Type B pancreatic cell (in vitro differentiated cells): Measurements from ENCODE around the gene RPP25L. TPM values are rescaled to one million over a fixed set of nuclear protein-coding genes. Genes with fewer than 3 reads are reported as not detected.
A peak's percentile ranks its signal among the peaks of the same experiment; 100 is the strongest.

Experiments
- DNase-seq: peaks from one replicate; pipeline ENCODE4 v3.0.0; 2021; ENCODE audit warnings: mixed read lengths; ENCODE audit not compliant: unreplicated experiment; ENCODE audit errors: extremely low spot score
- H3K27ac Mint-ChIP-seq: 2 replicates; pipeline ENCODE4 v1.8.0; 2021; ENCODE audit warnings: mild to moderate bottlenecking, mixed read lengths
- H3K27me3 Mint-ChIP-seq: 2 replicates; pipeline ENCODE4 v1.8.0; 2021; ENCODE audit warnings: mixed read lengths
- H3K36me3 Mint-ChIP-seq: 2 replicates; pipeline ENCODE4 v1.8.0; 2021; ENCODE audit warnings: mixed read lengths
- H3K4me1 Mint-ChIP-seq: one replicate; pipeline ENCODE4 v1.8.0; 2021; ENCODE audit warnings: mixed read lengths; ENCODE audit not compliant: unreplicated experiment
- H3K4me3 Mint-ChIP-seq: 2 replicates; pipeline ENCODE4 v1.8.0; 2021; ENCODE audit warnings: mild to moderate bottlenecking, mixed read lengths
- H3K9me3 Mint-ChIP-seq: 2 replicates; pipeline ENCODE4 v1.8.0; 2021; ENCODE audit warnings: mixed read lengths
- CTCF ChIP-seq: fragments of 200-600 bp; sonication (generic); conservative IDR thresholded peaks from 2 replicates; pipeline ENCODE4 v1.5.0; 2021; ENCODE audit warnings: antibody characterized with exemption, mild to moderate bottlenecking
- total RNA-seq: library from RNA; stranded (reverse); gene quantifications from 2 replicates; pipeline ENCODE4 v1.2.1, GENCODE V29; 2021; ENCODE audit warnings: low replicate concordance

Gene RPP25L
- total RNA-seq, 1 donor from 2014 or later = 31.8 TPM

- no peak for TF ChIP-seq CTCF
- no peaks in the 10 kb centered on the region for H3K9me3 Mint-ChIP-seq
- peaks cover 3% of the 10 kb centered on the region for H3K27me3 Mint-ChIP-seq
- H3K27ac Mint-ChIP-seq = no peak overlapping the region
- peaks cover 41% of the 10 kb centered on the region for H3K4me1 Mint-ChIP-seq
- no peaks in the 10 kb centered on the region for H3K36me3 Mint-ChIP-seq
- peak overlapping the region; percentile 9 for H3K4me3 Mint-ChIP-seq
- no peak for DNase-seq
Observed at GRCh38 chr9:34655394-34655793, 43.5 kb upstream of the RPP25L start.

DNA sequence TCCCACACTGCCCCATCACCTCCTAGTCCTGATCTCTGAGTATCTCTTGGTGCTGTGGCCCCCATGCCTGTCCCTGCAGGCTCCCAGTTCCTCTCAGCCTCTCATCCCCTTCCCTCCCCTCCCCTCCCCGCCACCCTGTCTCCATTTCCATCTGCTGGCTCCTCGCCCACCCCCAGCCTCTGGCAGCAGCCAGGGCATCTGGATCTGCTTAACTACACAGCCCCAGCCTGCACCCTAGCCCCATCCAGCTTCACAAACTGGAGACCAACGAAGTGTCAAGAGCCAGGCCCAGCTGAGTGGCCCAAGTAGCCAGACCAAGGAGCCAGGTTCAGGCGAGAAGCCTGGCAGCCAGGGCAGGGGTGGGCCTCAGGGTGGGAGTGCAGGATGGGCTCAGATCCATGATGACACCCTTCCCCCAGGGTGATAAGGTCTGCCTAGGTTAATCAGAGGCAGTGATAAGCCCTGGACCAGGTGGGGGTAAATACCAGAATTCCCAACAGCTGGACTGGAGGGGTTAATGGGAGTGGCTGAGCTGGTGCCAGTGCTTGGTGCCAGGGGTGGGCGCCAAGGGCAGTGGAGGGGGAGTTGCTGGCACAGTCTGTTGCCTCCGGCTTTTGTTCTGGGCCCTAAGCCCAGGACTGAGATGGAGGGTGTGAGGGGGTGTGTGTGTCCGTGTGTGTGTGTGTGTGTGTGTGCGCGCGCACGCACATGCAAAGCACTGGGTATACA lies 42.6 kb upstream of the RPP25L start:
- no peaks in the 10 kb centered on the region for H3K9me3 Mint-ChIP-seq
- H3K27ac Mint-ChIP-seq = peak overlapping the region; percentile 75
- H3K27me3 Mint-ChIP-seq = peaks cover 3% of the 10 kb centered on the region
- peak overlapping the region; percentile 75 for H3K4me3 Mint-ChIP-seq
- TF ChIP-seq CTCF = no peak
- peaks cover 41% of the 10 kb centered on the region for H3K4me1 Mint-ChIP-seq
- H3K36me3 Mint-ChIP-seq = peaks cover under 1% of the 10 kb centered on the region
- DNase-seq = no peak

DNA sequence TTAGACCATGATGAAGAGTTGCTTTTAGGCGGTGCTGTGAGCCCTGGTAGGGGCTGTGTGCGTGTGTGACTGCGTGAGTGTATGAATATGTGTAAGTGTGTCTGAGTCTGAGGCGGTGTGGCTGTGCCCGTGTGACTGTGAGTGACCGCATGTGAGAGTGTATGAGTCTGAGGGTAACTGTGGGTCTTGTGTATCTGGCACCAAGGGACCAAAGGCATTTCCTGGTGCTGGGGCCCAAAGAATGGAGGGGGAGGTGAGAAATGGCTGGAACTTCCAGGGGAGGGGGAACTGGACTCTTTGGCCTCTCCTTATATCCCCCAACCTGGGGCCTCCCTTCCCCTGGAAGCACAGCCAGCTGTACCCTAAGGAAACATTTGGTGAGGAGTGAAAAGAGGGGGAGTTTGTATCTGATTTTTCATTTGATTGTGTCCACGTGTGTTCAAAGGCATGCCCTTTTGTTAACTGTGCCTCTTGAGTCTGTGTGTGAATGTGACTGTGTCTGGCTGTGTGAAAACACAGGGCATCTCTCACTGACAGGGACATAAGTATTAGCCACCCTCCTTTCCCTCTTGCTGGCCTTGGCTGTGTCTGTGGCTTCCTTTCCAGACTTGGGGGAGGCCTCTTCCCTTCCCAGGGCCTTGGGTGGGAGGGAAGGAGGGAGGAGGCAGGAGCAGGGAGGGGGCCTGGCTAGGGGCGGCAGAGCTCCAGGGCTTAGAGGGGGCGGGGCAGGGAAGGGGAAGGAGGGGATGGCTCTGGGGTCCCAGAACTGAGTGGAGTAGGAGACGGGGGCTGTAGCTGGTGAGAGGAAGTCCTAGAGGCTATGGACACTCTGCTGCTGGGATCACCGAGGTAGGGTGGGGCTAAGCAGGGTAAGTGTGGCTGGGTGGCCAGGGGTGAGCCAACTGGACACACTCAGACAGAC lies 41.5 kb upstream of the RPP25L start:
- H3K27ac Mint-ChIP-seq = peak overlapping the region; percentile 87
- H3K4me3 Mint-ChIP-seq = peak overlapping the region; percentile 90
- no peak for TF ChIP-seq CTCF
- peaks cover 3% of the 10 kb centered on the region for H3K27me3 Mint-ChIP-seq
- no peak for DNase-seq
- peaks cover 6% of the 10 kb centered on the region for H3K36me3 Mint-ChIP-seq
- no peaks in the 10 kb centered on the region for H3K9me3 Mint-ChIP-seq
- H3K4me1 Mint-ChIP-seq = peaks cover 41% of the 10 kb centered on the region

- peaks cover 45% of the 10 kb centered on the region for H3K4me1 Mint-ChIP-seq
- no peak for TF ChIP-seq CTCF
Observed at GRCh38 chr9:34652602-34653000, 40.7 kb upstream of the RPP25L start.

GRCh38 chr9:34651876-34652601 lies 40.1 kb upstream of the RPP25L start, which contains the start of gene IL11RA:
Gene IL11RA (plus strand): TSS chr9:34652185. CDS start chr9:34655218, 3,033 bp downstream.
- no peak for TF ChIP-seq CTCF
- peaks cover 3% of the 10 kb centered on the region for H3K27me3 Mint-ChIP-seq
- H3K4me3 Mint-ChIP-seq = peak within 1 kb of the TSS; percentile 90
- peak; percentile 77 for DNase-seq
- peaks cover 9% of the 10 kb centered on the region for H3K36me3 Mint-ChIP-seq
- H3K9me3 Mint-ChIP-seq = no peaks in the 10 kb centered on the region
- H3K27ac Mint-ChIP-seq = peak within 1 kb of the TSS; percentile 87
- H3K4me1 Mint-ChIP-seq = peaks cover 50% of the 10 kb centered on the region

More at GRCh38 chr9:34652602-34653000, 40.7 kb upstream of the RPP25L start:
- no peak for DNase-seq
- Mint-ChIP-seq H3K9me3 (no peaks in the 10 kb centered on the region), H3K27ac (peak overlapping the region; percentile 87), H3K4me3 (peak overlapping the region; percentile 90), H3K27me3 (peaks cover 3% of the 10 kb centered on the region), H3K36me3 (peaks cover 9% of the 10 kb centered on the region)
